OCI-LY7 (cell line): ENCODE measurements around the gene MYOCD. TPM values are rescaled to one million over a fixed set of nuclear protein-coding genes. Genes with fewer than 3 reads are reported as not detected.

Experiments used
- BruUV-seq: library from RNA; stranded (reverse); fragments of 400-500 nt; replicated peaks from 2 replicates; lab custom pipeline; 2021; lab: Mats Ljungman, UMichigan
- CTCF ChIA-PET: fragments of 300-600 bp; sonication (Branson Sonifier 250); formaldehyde crosslinking; loops from one replicate; lab custom pipeline; 2022; ENCODE audit warnings: antibody characterized with exemption; ENCODE audit not compliant: unreplicated experiment; lab: Charles Lee
- POLR2A ChIA-PET: fragments of 300-600 bp; sonication (Branson Sonifier 250); formaldehyde crosslinking; loops from one replicate; lab custom pipeline; 2022; ENCODE audit warnings: antibody characterized with exemption; lab: Charles Lee
- DNase-seq: peaks from one replicate; pipeline ENCODE4 v3.0.0-alpha.2; 2015; ENCODE audit warnings: low spot score
- H2AFZ ChIP-seq: fragments of 200-600 bp; sonication (generic), shearing (Covaris generic); 2 replicates; pipeline ENCODE4 v1.6.1; 2014; ENCODE audit warnings: mild to moderate bottlenecking, antibody characterized with exemption, low read length, moderate library complexity
- H3K27ac ChIP-seq: fragments of 200-600 bp; sonication (generic); 2 replicates; pipeline ENCODE4 v1.5.1; 2014; ENCODE audit warnings: mixed run types, low read depth, mild to moderate bottlenecking, moderate library complexity, low read length, inconsistent platforms; ENCODE audit not compliant: poor library complexity, severe bottlenecking
- H3K36me3 ChIP-seq: fragments of 200-600 bp; sonication (generic); 2 replicates; pipeline ENCODE4 v1.6.1; 2014; ENCODE audit warnings: mild to moderate bottlenecking, antibody characterized with exemption, low read length, moderate library complexity, mixed read lengths; ENCODE audit not compliant: insufficient read depth
- H3K4me1 ChIP-seq: fragments of 200-600 bp; sonication (generic); 2 replicates; pipeline ENCODE4 v1.5.1; 2014; ENCODE audit warnings: mild to moderate bottlenecking, low read length; ENCODE audit not compliant: insufficient read depth, poor library complexity, severe bottlenecking
- H3K4me2 ChIP-seq: fragments of 200-600 bp; sonication (generic); 2 replicates; pipeline ENCODE4 v1.6.1; 2014; ENCODE audit warnings: mild to moderate bottlenecking, low read length
- H3K4me3 ChIP-seq: fragments of 200-600 bp; sonication (generic); 2 replicates; pipeline ENCODE4 v1.5.1; 2014; ENCODE audit warnings: mild to moderate bottlenecking, low read depth, low read length; ENCODE audit not compliant: poor library complexity, severe bottlenecking
- H3K79me2 ChIP-seq: fragments of 200-600 bp; sonication (generic); 2 replicates; pipeline ENCODE4 v1.6.1; 2016; ENCODE audit warnings: low read depth, mild to moderate bottlenecking, low read length, moderate library complexity, mixed read lengths; ENCODE audit not compliant: insufficient read depth
- H3K9me2 ChIP-seq: fragments of 200-600 bp; sonication (generic); 2 replicates; pipeline ENCODE4 v1.6.1; 2016; ENCODE audit warnings: mild to moderate bottlenecking, low read length, mixed read lengths; ENCODE audit not compliant: insufficient read depth
- H3K9me3 ChIP-seq: fragments of 200-600 bp; sonication (generic); 2 replicates; pipeline ENCODE4 v1.6.1; 2014; ENCODE audit warnings: mild to moderate bottlenecking, mixed run types, low read length, mixed read lengths
- H4K20me1 ChIP-seq: fragments of 200-600 bp; sonication (generic); 2 replicates; pipeline ENCODE4 v1.6.1; 2014; ENCODE audit warnings: mild to moderate bottlenecking, antibody characterized with exemption, low read length, moderate library complexity, mixed read lengths; ENCODE audit not compliant: insufficient read depth
- CTCF ChIP-seq: fragments of 200-600 bp; sonication (generic); conservative IDR thresholded peaks from 2 replicates; pipeline ENCODE4 v1.5.1; 2014; ENCODE audit warnings: mild to moderate bottlenecking, antibody characterized with exemption, low read length, moderate library complexity, mixed read lengths
- EZH2phosphoT487 ChIP-seq: fragments of 200-600 bp; sonication (generic); IDR thresholded peaks from 2 replicates; pipeline ENCODE4 v1.6.1; 2018; ENCODE audit warnings: low read depth, borderline replicate concordance, mild to moderate bottlenecking, mixed run types, antibody characterized with exemption, low read length, moderate library complexity, mixed read lengths
- intact Hi-C: fragments of 100-400 bp; cut with micrococcal nuclease; formaldehyde crosslinking; loops from one replicate; pipeline ENCODE4 v1.10.0; 2022; ENCODE audit not compliant: unreplicated experiment
- total RNA-seq, 2 experiments: library from RNA; depleted of rRNA in 1 of 2; stranded (reverse); fragments of >200 nt in 1 of 2; shearing (Covaris generic) in 1 of 2; gene quantifications; 2 replicates each; pipeline ENCODE4 v1.2.3, GENCODE V29; 2014 to 2022

MYOCD gene
- total RNA-seq, 2 experiments from 2014 or later = not detected

GRCh38 chr17:12637015-12637414, 28.7 kb upstream of the MYOCD start:
- CTCF ChIA-PET = no interaction called here
- Histone ChIP-seq H4K20me1 (no peaks in the 10 kb centered on the region), H3K9me2 (no peaks in the 10 kb centered on the region), H3K9me3 (no peaks in the 10 kb centered on the region), H3K4me2 (no peak overlapping the region), H3K79me2 (no peaks in the 10 kb centered on the region), H2AFZ (no peak overlapping the region), H3K27ac (no peak overlapping the region), H3K4me3 (no peak overlapping the region), H3K36me3 (no peaks in the 10 kb centered on the region), H3K4me1 (no peaks in the 10 kb centered on the region)
- POLR2A ChIA-PET = no interaction called here
- no TSS peak for BruUV-seq
- no peak for TF ChIP-seq CTCF
- TF ChIP-seq EZH2phosphoT487 = no peak
- intact Hi-C loops = no loop called here
- DNase-seq = no peak

DNA sequence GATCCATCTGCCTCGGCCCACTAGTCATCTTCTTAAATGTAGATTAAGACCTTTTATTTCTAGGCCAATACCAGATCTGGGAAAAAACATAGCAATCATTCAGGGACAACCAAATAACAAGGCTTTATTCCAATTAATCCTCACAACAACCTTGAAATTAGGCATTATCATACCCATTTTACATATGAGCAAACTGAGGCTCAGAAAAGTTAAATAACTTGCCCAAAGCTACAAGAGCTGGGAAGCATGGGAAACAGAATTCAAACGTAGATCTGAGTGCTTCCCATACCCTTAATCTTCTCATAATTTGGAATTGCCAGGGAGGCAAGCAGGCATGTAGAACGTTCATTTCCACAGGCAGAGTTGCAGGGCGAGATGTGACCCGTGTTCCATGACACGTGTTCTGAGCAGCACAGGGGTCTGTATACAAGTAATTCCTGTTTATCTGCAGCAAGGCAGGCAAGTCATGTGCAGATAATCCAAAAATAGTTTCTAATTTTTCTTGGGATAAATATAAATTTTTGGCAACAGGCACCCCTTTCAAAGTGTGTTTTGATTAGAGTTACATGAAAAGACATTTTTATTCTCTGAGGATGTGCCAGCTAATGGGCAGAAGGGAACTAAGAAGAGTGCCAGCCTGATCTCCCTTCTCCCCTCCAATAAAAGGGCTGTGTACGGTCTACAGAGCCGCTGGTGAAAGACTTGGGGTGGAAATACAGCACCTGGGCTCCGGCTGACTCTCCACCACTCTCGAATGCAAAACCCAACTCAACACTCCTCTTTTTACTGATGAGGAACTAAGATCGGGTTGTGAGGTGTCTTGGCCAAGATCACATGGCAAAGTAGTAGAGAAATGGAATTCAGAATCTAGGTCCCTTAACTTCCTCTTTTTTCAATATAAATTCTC, 27.7 kb upstream of the MYOCD start:
- no TSS peak for BruUV-seq
- H3K9me2 ChIP-seq = no peaks in the 10 kb centered on the region
- no peaks in the 10 kb centered on the region for H4K20me1 ChIP-seq
- no peak for TF ChIP-seq EZH2phosphoT487
- no peak for TF ChIP-seq CTCF
- no peak overlapping the region for H2AFZ ChIP-seq
- H3K9me3 ChIP-seq = no peaks in the 10 kb centered on the region
- ChIA-PET POLR2A (no interaction called here), CTCF (no interaction called here)
- no peaks in the 10 kb centered on the region for H3K79me2 ChIP-seq
- H3K27ac ChIP-seq = no peak overlapping the region
- no peak overlapping the region for H3K4me2 ChIP-seq
- H3K4me1 ChIP-seq = no peaks in the 10 kb centered on the region
- no peak for DNase-seq
- intact Hi-C loops = no loop called here
- no peaks in the 10 kb centered on the region for H3K36me3 ChIP-seq
- no peak overlapping the region for H3K4me3 ChIP-seq

GRCh38 chr17:12640364-12640763, 25.3 kb upstream of the MYOCD start:
- no peaks in the 10 kb centered on the region for H3K36me3 ChIP-seq
- no peaks in the 10 kb centered on the region for H4K20me1 ChIP-seq
- POLR2A ChIA-PET = interaction anchor here (0.8 kb wide), 1 partner anchor 409 kb away, joined by 3 read pairs; no protein-coding TSS in a partner anchor
- no peaks in the 10 kb centered on the region for H3K79me2 ChIP-seq
- no peak overlapping the region for H3K4me2 ChIP-seq
- H3K4me1 ChIP-seq = no peaks in the 10 kb centered on the region
- no peak overlapping the region for H2AFZ ChIP-seq
- DNase-seq = no peak
- no peak overlapping the region for H3K4me3 ChIP-seq
- intact Hi-C loops = no loop called here
- CTCF ChIA-PET = no interaction called here
- no peaks in the 10 kb centered on the region for H3K9me2 ChIP-seq
- H3K27ac ChIP-seq = no peak overlapping the region
- TF ChIP-seq CTCF (no peak), EZH2phosphoT487 (no peak)
- H3K9me3 ChIP-seq = no peaks in the 10 kb centered on the region
- BruUV-seq = no TSS peak
